ENCODE results near the gene PRRX1. TPM values are rescaled to one million over a fixed set of nuclear protein-coding genes. Genes with fewer than 3 reads are reported as not detected.

PRRX1 gene
- polyA plus RNA-seq (ENCODE audit: insufficient read length) = 167 TPM

DNA sequence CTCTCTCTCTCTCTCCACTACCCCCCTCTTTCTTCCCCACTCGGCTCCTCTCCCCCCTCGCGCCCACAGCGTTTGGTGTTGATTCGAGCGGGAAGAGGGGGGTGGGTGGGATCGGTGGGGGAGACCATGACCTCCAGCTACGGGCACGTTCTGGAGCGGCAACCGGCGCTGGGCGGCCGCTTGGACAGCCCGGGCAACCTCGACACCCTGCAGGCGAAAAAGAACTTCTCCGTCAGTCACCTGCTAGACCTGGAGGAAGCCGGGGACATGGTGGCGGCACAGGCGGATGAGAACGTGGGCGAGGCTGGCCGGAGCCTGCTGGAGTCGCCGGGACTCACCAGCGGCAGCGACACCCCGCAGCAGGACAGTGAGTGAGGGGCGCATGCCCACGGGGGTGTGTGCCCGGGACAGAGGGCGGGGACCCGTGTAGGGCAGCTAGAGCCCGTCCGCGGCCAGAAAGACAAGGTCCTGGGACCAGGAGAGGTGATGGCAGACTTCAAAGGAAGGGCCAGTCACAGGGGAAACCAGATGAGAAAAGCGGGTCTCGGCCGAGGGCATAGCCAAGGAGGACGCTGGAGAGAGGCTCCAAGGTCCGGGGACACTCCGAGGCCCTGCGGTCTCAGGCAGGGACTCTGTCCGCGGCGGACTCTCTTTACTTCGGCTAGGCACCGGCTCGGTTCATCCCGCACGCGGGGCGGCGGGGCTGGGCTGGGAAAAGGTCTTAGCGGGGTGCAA, at the start of gene PRRX1:
Gene PRRX1 (plus strand): TSS at position 39 of the 735 bp plus-strand sequence. CDS start 88 bp downstream, at position 127.
- no peak for DNase-seq (ENCODE audit: low read depth)

DNA sequence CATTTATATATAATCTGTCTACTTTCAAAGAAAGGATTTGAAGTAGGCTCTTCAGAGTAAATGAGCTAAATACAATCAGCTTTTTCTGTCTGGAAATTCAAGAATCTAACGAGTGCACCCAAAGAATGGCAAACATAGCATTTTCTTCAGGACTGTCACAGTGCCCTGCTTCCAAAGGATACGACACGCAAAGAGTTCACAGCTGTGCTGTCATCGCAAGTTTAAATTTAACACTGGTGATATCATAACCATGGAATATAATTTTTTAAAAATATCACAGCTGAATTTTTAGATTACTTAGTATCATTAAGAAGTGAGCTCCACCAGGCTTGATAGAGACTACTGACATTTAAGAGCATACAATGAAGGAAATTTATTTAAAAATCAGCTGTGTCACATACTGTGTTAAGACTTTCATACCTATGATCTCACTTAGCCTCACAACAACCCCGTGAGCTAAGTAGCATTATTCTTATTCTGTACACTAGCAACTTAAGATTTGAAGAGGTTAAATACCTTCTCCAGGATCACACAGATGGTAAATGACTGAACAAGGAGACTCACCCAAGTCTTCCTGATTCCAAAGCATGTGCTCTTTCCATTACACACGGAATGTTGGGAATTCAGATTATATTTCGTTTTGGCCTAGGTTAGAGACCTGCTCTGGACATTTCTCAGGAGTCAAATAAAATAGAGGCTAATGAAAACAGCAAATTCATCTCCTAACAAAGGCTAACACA, 46.2 kb upstream of the PRRX1 start:
- no peak for DNase-seq (ENCODE audit: low read depth)

DNA sequence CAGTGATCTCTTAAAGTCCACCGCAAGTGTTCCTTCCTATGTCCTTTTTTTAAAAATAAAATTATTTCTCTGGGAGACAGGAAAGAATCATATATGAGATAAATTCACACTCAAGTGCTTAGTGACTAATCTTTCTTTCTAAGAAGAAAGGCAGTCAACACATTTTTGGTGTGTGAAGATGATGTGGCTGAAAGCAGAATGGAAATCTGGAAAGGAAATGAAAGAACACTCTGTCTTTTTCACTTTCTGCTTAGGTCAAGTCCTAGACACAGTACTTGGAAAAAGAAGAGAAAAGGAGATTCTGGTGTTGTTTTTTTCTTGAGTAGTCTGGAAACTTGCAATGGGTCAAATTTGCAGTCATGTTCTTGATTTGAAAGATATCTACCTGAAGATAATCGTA, 45.5 kb upstream of the PRRX1 start:
- DNase-seq (ENCODE audit: low read depth) = no peak

DNA sequence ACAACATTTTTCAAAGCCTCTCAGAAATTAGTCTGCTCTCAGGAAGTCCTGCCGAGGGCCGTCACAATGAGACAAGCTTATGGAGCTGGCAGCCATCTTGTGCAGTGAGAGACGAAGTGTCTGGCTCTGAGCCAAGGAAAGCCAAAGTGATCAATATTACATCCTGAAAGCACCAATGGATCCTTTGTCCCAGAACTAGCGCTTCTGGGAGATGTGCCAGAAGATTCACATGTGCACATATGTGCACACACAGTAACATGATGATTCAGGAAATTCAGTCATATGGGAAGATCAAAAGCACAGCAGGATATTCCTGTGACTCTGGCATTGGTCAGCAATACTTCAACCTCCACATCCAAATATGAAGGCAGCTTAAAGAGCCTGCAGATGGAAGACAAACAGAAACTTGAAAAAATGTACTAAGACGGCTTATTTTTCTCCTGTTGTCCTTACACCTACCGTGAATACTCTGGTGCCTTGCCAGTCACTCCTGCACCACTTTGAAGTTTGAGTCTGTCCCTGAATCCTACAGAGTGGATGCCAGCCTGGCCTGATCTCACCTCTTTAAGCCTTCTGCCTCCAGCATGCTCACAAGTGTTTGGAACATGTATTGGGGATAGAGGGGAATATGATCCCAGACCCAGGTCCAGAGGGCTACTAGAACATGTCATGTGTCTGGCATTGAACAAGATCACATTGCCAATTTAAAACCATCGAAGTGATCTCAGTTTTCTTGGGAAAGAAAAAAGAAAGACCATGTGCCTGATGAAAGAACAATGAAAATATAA, 44.5 kb upstream of the PRRX1 start:
- DNase-seq (ENCODE audit: low read depth) = no peak

DNA sequence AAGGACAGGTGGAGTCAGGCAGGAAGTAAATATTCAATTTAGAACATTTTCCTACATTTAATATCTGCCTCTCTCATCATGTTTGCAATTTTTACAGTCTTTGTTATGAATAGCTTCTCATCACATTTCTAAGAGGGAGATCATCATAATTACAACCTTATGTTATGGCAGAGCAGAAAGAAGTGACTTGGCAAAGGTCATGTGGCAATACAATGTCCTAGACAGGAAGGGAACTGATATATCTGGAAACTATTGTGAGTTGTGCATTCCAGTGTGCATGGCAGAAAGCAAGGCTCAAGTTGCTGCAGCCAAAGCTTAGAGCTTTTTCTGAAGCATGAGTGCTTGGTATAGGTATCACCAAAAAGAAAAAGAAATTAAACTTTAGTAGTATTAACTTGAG, 43.8 kb upstream of the PRRX1 start:
- no peak for DNase-seq (ENCODE audit: low read depth)

DNA sequence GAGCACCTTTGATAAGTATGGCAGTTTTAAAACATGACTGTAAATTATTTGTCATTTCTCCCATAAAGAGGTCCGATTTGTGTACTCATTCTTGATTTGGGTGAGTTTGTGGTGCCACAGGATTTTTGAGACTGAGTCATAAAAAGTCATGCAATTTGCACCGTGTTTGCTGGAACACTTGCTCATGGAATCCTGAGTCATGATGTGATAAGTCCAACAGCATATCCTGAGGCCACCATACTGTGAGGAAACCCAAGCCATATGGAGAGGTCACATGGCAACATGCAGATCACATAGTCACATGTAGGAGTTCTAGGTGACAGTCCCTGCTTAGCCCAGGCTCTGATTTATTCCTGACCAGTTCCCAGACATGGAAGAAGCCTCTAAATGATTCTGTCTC, 40.8 kb upstream of the PRRX1 start:
- no peak for DNase-seq (ENCODE audit: low read depth)

DNA sequence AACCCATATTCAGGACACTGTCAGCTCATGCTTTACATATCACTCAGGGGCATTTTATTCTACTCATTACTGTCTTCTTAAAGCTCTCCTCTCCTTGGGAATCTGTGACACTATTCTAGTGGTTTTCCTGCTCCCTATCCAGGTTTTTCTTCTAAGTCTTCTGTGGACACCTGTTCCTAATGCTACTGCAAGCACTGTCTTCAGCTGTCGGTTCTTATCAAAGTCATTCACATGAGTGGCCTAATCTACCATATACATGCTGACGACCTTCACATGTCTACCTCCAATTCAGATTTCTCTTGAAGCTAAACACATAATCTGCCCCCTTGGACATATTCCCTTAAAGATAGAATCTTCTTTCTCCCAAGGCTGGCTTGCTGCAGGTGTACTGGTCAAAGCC, 39.8 kb upstream of the PRRX1 start:
- DNase-seq (ENCODE audit: low read depth) = no peak

DNA sequence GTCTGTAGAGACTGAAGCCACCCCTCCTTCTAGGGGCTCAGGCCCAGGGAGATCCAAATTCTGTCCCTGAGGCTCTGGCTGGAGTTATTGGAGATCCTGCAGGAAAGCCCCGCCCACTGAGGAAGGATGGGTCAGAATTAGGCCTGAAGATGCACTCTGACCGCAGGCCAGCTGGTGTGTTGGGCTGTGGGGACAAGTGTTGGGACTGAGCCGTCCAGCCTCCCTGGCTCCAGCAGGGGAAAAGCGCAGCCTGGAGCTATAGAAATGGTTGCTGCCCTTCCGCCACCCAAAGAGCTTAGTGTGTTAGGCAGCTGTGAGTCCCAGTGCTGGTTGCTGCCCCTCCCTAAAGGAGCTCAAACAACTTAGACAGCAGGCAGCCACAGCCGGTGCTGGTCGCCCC, 33.0 kb upstream of the PRRX1 start:
- DNase-seq (ENCODE audit: low read depth) = no peak

DNA sequence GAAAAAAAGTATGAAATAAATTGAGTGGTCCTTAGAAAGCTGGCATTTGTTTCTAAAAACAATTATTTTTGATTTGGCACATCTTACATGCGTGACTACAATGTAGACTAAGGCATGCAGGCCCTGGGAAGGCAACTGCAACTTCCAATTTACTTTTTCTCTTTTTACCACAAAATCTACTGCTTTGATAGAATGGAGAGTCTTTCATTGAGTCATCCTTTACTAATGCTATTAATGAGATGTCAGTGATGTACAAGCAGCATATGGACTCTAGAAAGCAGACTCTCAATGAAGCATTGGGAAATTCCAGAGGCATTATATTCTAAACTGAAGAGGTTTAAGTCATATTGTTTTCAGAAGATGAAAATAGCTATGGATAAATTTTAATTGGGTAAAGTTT, 29.6 kb upstream of the PRRX1 start:
- DNase-seq (ENCODE audit: low read depth) = no peak

DNA sequence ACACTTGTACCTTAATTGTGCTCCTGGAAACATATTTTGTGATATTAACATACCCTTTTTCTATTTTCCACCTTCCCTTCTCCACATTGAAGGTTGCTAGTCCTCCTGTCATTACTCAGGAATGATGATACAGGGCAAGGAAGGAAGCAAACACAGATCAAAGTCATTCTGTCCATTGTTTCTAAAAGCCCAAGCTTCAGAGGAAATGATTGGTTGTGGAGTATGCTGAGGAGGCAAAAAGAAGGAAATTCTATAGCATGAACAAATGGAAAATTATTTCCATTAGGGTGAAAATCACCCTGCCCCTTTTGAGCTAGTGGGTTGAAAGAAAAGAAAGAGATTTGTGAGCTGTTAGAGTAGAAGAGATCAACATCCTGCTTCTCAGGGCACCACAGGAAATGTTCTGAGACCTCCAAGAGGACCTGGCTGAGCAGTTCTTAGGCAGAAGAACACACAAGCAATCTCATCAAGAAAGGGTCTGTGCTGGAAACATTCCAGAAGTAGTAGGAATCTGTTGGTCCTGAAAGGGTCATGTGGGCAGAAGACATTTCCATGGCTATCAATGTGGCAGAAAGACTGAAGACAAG, 29.0 kb upstream of the PRRX1 start:
- DNase-seq (ENCODE audit: low read depth) = no peak

DNA sequence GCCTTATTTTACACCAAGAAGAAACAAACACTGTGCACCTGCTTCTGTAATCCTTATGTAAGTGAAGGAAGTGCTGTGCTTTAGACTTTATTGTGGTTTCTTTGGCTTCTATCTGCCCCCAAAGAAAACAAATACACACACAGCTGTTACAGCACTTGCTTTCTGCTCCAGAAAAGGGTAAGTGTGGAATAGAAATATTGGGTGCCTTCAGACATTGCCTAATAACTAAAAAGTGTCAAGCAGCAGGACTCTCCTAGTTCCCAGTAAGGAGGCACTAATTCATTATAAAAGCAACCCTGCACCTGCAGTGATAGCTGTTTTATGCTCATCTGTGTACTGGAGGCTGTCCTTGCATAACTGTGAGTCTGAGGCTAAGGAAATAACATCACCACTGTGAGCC, 23.4 kb upstream of the PRRX1 start:
- DNase-seq (ENCODE audit: low read depth) = no peak

DNA sequence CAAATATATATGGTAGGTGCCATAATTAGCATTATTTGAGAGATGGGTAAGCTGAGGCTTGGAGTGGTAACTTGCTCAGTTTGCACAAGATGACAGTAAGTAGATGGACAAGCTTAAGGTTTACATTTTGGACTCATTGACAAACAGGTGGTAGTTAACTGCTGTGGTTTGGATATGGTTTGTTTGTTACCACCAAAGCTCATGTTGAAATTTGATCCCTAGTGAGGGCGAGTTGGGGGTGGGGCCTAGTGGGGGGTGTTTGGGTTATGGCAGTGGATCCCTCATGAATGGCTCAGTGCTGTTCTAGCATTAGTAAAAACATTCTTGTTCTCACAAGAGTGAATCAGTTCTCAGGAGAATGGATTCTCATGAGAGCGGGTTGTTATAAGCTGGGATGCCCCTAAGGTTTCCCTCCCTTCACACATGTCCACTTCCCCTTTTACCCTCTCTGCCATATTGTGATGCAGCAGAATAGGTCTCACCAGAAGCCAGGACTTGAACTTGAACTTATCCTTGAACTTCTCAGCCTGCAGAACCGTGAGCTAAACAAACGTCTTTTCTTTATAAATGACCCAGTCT, 6.6 kb upstream of the PRRX1 start:
- DNase-seq (ENCODE audit: low read depth) = no peak

DNA sequence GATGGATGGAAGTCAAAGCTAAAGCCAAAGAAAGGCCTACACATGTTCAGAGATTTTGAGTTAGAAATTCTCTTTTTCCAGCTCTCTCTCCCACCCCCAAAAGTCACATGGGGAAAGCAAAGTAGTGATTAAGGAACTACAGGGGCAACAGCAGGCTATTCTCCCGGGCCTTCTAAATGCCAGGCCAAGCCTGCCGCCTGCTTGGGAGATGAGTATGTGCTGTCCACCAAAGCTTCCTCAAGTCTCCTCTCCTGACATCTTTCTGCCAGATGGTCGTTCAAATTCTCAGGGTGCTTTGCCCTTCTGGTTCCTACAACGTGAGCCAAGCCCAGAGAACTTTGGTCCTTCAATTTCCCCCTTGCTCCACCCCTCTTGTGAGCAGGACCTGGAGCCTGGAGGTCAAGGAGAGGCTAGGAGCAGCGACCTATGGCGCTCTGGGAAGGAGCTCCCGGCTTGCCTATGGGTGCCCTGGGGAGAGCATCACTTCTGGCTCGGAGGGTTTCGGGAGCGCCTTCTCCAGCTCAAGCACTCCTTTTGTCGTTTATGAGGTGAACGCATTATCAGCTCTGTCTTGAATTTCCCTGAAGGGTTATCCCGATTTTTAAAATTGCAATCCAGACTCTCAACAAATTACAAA, 4.4 kb upstream of the PRRX1 start:
- DNase-seq (ENCODE audit: low read depth) = no peak

DNA sequence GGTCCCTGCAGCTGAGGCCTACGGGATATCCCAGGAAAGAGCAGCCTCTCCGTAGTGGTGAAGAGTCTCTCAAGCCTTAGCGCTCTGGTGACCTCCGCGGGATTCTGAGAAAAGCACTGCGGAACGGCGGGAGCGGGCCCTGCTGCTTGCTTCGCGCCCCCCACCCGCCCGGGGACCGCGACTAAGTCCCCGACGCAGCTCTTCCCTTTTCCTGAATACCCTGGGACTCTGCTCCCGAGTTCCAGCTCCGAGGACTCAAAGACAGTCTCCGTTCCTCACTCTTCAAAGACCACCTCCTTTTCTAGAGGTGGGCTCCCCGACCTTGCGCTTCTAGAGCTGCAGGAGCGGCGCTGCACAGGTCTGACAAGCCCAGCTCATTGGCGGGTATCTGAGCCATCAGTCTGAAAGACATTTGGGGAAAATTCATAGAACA, 3.6 kb upstream of the PRRX1 start:
- DNase-seq (ENCODE audit: low read depth) = no peak

DNA sequence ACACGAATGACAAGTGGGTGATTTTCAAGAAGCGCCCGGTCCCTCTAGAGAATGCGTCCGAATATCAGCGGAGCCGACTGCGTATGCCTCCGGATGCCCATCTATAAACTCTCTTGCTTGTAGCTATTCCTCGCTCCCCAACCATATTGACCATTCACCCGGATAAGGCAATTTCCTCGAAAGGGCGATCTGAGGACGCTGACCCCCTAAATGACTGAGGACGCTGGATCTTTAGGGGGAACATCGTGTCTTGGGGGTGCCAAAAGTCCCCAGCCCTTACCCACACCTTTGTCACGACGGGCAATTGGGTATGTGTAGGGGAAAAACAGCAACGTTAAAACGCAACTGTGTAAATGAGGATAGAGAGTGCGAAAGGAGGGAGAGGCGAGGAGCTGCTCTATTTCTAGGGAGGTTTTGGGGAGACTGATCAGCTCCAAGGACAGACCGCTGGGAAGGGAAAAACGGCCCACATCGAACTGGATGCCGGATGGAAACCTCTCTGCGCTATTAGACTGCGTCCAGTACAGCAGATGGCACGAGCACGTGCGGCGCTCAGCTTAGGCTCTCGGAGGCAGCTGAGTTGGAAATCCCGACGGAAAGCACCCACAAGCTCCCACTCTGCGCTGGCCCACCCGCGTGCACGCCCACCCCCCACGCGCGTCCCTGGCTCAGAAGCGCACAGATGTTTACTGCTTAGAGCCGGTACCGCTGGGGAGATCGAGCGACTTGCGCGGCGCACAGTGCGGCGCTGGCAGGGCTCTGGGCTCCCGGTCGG, 2.9 kb upstream of the PRRX1 start:
- DNase-seq (ENCODE audit: low read depth) = no peak

DNA sequence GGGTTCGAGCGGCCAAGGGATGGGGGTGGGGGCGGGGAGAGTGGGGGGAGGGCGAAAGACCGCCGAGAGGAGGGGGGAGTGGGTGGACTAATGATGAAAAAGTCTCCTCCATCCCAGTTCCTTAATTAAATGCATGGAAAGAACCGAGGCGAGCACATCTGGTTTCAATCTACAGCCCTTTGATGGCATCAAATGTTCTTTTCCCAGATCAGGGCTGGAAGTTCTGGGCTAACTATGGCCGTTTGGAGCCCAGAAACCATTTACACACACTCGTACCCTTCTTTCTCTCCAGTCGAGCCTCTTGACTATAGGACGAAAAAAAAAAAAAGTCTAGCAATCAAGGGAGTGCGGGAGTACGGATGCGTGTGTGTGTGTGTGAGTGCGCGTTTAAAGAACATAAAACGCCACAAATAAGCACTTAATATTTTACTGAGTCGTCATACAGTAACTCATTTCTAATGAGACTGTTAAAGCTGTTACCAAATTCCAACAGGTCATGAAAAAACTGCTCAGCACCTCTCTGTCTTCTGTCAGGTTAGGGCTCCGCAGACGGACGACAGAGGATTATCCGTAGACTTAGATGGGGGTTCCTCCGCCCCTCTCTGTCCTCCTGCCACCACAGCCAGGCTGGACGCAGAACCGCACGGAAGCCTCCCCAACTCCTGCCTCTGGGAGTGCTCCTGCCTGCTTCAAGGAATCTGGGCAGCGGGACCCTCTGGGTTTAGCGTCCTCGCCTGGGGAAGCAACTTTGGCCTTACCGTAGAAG, 2.1 kb upstream of the PRRX1 start:
- no peak for DNase-seq (ENCODE audit: low read depth)

DNA sequence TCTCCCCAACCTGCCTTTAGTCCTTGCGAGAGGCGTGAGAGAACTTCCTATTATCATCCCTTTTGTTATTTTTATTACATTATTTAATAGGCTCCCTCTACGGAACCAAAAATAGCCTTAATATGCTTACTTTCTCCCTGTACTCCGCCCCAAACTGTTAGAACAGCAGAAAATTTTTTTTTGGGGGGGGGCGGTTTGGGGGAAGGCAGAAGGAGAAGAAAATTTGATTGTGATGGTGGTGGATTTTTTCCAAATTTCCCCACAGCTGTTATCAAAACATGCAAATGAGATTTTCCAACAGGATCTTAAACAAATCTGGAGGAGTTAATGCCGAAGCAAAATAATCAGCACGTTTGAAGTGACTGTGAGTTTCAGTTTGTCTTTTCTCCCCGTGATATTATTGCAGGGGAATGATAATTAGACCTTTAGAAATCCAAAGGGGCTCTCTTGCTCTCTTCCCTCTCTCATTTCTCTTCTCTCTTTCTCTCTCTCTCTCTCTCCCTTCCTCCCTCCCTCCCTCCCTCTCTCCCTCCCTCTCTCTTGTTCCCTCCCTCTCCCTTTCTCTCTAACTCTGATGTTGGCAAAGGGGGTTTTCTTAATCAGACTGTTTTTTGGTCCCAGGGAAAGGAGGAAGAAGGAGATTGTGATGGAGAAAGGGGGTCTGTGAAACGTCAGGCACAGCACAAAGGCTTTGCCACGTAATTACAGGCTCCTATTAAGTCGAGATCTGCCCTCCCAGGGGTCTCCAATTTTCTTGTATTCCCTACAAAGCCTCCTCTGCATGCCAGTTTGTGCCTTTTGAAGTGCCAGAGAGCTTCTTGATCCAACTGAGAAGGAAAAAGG, 1.1 kb upstream of the PRRX1 start:
- DNase-seq (ENCODE audit: low read depth) = no peak

DNA sequence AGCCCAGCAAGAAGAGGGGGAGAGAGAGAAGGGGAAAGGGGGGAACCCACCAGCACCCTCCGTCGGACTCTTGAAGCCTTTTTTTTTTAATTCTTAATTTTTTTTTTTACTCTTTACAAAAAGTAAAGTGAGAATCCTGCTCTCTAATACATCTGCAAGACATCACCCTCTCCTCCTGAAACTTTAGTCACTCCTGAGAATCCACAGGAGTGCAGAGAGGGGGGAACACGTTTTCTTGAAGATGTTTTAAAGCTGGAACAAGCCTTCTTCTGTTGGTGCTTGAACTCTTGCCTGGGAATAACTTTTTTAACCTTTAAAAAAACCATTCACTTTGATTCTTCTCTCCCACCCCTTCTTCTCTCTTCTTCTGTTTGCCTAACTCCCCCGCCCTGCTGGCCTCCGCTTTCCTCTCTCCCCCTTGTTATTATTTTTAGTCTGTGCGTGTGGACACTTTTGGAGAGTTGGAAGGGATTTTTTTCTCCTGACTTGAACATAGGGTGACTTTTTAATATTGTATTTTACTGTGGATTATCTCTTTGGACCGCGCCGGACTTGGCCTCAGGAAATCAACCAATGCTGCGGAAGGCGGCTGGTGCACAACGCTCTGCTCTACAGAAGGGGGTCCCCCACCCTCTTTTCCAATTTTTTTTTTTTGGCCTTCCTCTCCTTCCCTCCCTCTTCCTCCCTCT, 383 bp upstream of the PRRX1 start:
- no peak for DNase-seq (ENCODE audit: low read depth)
